ENCODE measurements around the gene COPB2. TPM values are rescaled to one million over a fixed set of nuclear protein-coding genes. Genes with fewer than 3 reads are reported as not detected.

COPB2 gene
- total RNA-seq, 3 donors from 2014 or later, result 105 to 129 (median 117) TPM

DNA sequence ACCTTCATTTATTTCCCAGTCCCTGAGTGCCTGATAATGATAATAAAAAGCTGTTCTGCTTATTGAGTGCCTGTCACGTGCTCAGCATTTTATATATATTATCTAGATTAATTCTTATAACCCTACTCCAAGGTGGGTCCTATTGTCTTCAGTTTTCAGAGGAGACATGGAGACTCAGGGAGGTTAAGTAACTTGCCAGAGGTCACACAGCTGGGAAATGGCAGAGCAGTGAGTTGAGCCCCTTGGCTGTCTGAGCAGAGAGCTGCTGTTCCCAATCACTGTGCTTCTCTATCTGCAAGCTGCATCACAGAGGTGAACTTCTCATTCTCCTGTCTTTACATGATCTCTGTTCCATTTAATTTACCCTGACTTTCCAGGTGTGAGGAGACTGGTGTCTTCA is 77.9 kb downstream of the COPB2 start:
- DNase-seq (no peak), ATAC-seq (no peak)
- Histone ChIP-seq H3K4me1 (ENCODE audit: low read depth) (no peaks in the 10 kb centered on the region), H3K9me3 (no peaks in the 10 kb centered on the region), H3K4me3 (no peak overlapping the region), H3K36me3 (ENCODE audit: low read depth) (no peaks in the 10 kb centered on the region)
- intact Hi-C loops (cut with DNase I, micrococcal nuclease), result no loop called here
- TF ChIP-seq CTCF (IDR thresholded peaks at IDR 0.05), result no peak

DNA sequence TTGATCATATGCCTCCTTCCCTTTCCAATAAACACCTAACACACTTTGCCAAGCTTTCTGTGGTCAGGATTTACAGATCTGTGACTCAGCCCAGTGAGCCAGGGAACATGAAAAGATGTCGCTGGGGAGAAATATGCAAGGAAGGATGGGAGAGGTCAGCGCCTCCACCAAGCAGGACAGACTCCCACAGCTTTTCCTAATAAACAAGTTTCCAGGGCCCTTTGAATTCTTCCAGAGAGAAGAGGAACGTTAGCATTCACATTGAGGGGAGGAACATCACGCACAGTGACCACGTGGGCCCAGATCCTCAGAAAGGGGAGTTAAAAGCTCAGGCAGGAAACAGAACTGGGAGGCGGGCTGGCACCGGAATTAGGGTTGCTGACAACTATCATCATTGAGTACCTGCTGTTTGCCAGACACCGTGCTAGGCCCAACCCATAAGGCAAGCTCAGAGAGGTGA is 78.9 kb downstream of the COPB2 start:
- H3K4me1 ChIP-seq (ENCODE audit: low read depth), result no peaks in the 10 kb centered on the region
- no peak for TF ChIP-seq CTCF (IDR thresholded peaks at IDR 0.05)
- intact Hi-C loops (cut with DNase I, micrococcal nuclease), result no loop called here
- ATAC-seq (no peak), DNase-seq (no peak)
- H3K9me3 ChIP-seq, result no peaks in the 10 kb centered on the region
- no peak overlapping the region for H3K4me3 ChIP-seq
- no peaks in the 10 kb centered on the region for H3K36me3 ChIP-seq (ENCODE audit: low read depth)

DNA sequence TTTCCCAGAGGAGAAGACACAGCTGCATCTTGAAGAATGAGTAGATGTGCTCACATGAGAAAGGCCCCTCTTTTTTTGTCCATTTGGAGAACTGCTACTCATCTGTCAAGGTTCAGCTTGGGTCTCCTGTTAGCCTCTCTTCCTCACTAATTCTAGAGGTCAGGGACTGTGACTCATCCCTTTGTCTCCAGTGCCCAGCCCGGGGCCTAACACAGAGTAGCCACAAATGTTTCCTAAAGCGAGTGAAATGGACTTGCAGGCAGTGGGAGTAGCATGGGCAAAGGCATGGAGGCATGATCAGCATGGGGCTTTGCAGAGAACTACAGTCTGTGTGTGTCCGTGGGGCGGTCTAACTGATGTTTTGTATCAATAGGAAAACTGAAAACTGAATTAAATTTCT is 79.6 kb downstream of the COPB2 start:
- no peaks in the 10 kb centered on the region for H3K36me3 ChIP-seq (ENCODE audit: low read depth)
- no peaks in the 10 kb centered on the region for H3K4me1 ChIP-seq (ENCODE audit: low read depth)
- DNase-seq (no peak), ATAC-seq (no peak)
- TF ChIP-seq CTCF (IDR thresholded peaks at IDR 0.05), result no peak
- H3K9me3 ChIP-seq, result no peaks in the 10 kb centered on the region
- intact Hi-C loops (cut with DNase I, micrococcal nuclease), result no loop called here
- no peak overlapping the region for H3K4me3 ChIP-seq

DNA sequence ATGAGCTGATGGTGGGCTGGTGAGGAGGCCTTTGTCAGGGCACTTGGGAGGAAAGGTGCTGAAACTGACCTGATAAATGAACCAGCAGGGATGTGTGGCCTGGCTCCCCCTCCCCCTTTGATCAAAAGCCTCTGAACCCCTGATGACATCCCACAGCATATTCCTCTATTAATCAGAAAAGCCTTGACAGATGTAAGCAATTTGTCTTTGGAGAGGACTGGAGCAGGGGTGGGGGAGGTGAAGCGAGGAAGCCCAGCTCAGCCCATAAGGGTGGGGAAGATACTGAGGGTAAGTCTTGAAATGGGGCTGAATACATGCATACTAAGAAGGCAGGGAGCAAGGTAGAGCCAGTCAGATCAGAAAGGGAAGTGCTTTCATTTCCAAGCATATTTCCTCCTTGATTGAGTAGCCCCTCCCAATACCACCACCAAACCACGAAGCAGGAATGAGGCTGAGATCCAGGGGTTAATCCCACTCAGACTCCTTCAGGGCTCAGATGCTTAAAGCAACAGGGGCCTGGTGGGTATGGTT is 80.3 kb downstream of the COPB2 start:
- Histone ChIP-seq H3K36me3 (ENCODE audit: low read depth) (no peaks in the 10 kb centered on the region), H3K9me3 (no peaks in the 10 kb centered on the region), H3K4me1 (ENCODE audit: low read depth) (no peaks in the 10 kb centered on the region), H3K4me3 (no peak overlapping the region)
- no peak for TF ChIP-seq CTCF (IDR thresholded peaks at IDR 0.05)
- intact Hi-C loops (cut with DNase I, micrococcal nuclease), result no loop called here
- DNase-seq (no peak), ATAC-seq (no peak)

- DNase-seq (no peak), ATAC-seq (no peak)
- no peak for TF ChIP-seq CTCF (IDR thresholded peaks at IDR 0.05)
- H3K4me1 ChIP-seq (ENCODE audit: low read depth), result no peaks in the 10 kb centered on the region
- no peaks in the 10 kb centered on the region for H3K36me3 ChIP-seq (ENCODE audit: low read depth)
- no peaks in the 10 kb centered on the region for H3K9me3 ChIP-seq
- no peak overlapping the region for H3K4me3 ChIP-seq
- intact Hi-C loops (cut with DNase I, micrococcal nuclease), result no loop called here
These were observed 80.9 kb downstream of the COPB2 start for GRCh38 chr3:139308560-139308959.

Measured in mucosa of descending colon (tissue), 3 donors.